Kidney epithelial cell (primary cell): Measurements from ENCODE around the gene ITPKC. TPM values are rescaled to one million over a fixed set of nuclear protein-coding genes. Genes with fewer than 3 reads are reported as not detected.

ENCODE experiments used
- DNase-seq: peaks from one replicate; pipeline ENCODE4 v3.0.0-alpha.2; 2010; ENCODE audit warnings: low read depth
- H3K27me3 ChIP-seq: 2 replicates; pipeline ENCODE4 v1.6.0; 2011; ENCODE audit warnings: low read length; ENCODE audit not compliant: control insufficient read depth, insufficient read depth
- H3K36me3 ChIP-seq: 2 replicates; pipeline ENCODE4 v1.5.1; 2011; ENCODE audit warnings: low read length; ENCODE audit not compliant: control insufficient read depth, insufficient read depth
- H3K4me3 ChIP-seq: 2 replicates; pipeline ENCODE4 v1.5.1; 2011; ENCODE audit warnings: low read depth, mild to moderate bottlenecking, control low read depth, low read length
- CTCF ChIP-seq: IDR thresholded peaks from 2 replicates; pipeline ENCODE4 v1.5.1; 2011; ENCODE audit warnings: mild to moderate bottlenecking, moderate library complexity, low read length, control low read depth, inconsistent platforms; ENCODE audit not compliant: insufficient read depth, poor library complexity, severe bottlenecking
- total RNA-seq: library from RNA; depleted of rRNA; stranded (reverse); fragments of >200 nt; gene quantifications from 2 replicates; pipeline ENCODE4 v1.2.3, GENCODE V29; 2015

Gene ITPKC
- total RNA-seq, 1 donor from 2014 or later: 25.8 TPM

- peaks cover 2% of the 10 kb centered on the region for H3K36me3 ChIP-seq
- peak overlapping the region; percentile 54 for H3K4me3 ChIP-seq
- H3K27me3 ChIP-seq: no peaks in the 10 kb centered on the region
- DNase-seq: no peak
- TF ChIP-seq CTCF: no peak
Measured at GRCh38 chr19:40713939-40714338, 3.0 kb upstream of the ITPKC start.

- no peak for TF ChIP-seq CTCF
- DNase-seq: no peak
- no peaks in the 10 kb centered on the region for H3K27me3 ChIP-seq
- peak overlapping the region; percentile 54 for H3K4me3 ChIP-seq
- peaks cover 2% of the 10 kb centered on the region for H3K36me3 ChIP-seq
Measured at GRCh38 chr19:40714441-40715299, 2.2 kb upstream of the ITPKC start.

- H3K27me3 ChIP-seq: no peaks in the 10 kb centered on the region
- peak; percentile 90 for DNase-seq
- no peak for TF ChIP-seq CTCF
Measured at GRCh38 chr19:40716031-40716481, 856 bp upstream of the ITPKC start.

GRCh38 chr19:40717325-40717879, 490 bp downstream of the ITPKC start:
- Histone ChIP-seq H3K36me3 (no peaks in the 10 kb centered on the region), H3K27me3 (no peaks in the 10 kb centered on the region), H3K4me3 (peak overlapping the region; percentile 61)
- DNase-seq: no peak
- no peak for TF ChIP-seq CTCF

More at GRCh38 chr19:40716031-40716481, 856 bp upstream of the ITPKC start:
- Histone ChIP-seq H3K36me3 (no peaks in the 10 kb centered on the region), H3K4me3 (peak overlapping the region; percentile 61)

GRCh38 chr19:40717880-40718773, 1.2 kb downstream of the ITPKC start:
- DNase-seq: no peak
- H3K4me3 ChIP-seq: peak overlapping the region; percentile 61
- H3K36me3 ChIP-seq: no peaks in the 10 kb centered on the region
- H3K27me3 ChIP-seq: no peaks in the 10 kb centered on the region
- no peak for TF ChIP-seq CTCF
